ENCODE data around the gene ZMIZ2.
"Not testable (repeated sequence)": the region's sequence is repeated elsewhere in the genome, so short reads cannot be mapped to it uniquely, and the experiment has no call there.

Gene ZMIZ2

GRCh38 chr7:44729949-44730590, 18.6 kb upstream of the ZMIZ2 start:
- no peak for DNase-seq

- not testable (repeated sequence) for DNase-seq
Observed at GRCh38 chr7:44732971-44733370, 15.7 kb upstream of the ZMIZ2 start.

- DNase-seq, result peak; percentile 90
Observed at GRCh38 chr7:44733708-44734481, 14.8 kb upstream of the ZMIZ2 start.

DNA sequence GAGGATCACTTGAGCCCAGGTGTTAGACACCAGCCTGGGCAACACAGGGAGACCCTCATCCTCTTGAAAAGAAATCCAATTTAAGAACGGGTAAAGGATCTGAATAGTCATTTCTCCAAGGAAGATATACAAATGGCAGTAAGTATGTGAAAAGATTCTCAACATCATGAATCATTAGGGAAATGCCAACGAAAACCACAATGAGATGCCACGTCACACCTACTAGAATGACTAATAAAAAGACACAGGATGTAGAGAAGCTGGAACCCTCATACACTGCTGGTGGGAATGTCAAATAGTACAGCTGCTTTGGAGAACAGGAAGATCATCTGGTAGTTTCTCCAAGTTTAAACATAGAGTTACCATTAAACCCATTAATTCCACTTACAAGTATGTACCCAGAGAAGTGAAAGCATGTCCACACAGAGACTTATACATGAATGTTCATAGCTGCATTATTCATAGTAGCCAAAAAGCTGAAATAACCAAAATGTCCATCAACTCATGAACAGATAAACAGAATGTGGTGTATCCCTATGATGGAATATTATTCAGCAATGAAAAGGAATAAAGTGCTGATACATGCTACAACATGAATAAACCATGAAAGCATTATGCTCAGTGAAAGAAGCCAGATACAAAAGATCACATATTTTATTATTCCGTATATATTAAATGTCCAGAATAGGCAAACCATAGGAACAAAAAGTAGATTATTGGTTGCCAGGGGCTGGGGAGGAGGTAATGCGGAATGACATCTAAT, 13.1 kb upstream of the ZMIZ2 start:
- DNase-seq, result peak; percentile 99

DNA sequence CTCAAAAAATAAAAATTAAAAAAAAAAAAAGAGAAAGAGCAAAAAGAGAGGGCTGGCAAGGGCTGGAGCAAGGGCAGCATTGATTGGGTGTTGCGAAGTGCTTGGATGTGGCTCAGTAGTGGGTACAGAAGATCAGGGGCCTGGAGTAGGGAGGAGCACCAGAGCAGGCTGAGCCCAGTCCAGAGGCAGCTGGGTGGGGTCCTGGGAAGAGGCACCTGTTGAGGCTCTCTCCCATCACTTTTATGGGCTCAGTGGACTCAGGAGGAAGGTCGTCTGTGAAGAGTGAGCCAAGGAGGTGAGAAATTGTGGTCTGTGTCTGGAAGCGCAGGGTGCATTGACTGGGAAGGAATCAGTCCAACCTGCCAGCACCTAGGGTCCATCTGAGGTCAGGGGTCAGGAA, 11.8 kb upstream of the ZMIZ2 start:
- DNase-seq, result no peak

- DNase-seq, result peak; percentile 58
Observed at GRCh38 chr7:44738051-44738723, 10.5 kb upstream of the ZMIZ2 start.

GRCh38 chr7:44738876-44739665, 9.6 kb upstream of the ZMIZ2 start:
- DNase-seq, result no peak

DNA sequence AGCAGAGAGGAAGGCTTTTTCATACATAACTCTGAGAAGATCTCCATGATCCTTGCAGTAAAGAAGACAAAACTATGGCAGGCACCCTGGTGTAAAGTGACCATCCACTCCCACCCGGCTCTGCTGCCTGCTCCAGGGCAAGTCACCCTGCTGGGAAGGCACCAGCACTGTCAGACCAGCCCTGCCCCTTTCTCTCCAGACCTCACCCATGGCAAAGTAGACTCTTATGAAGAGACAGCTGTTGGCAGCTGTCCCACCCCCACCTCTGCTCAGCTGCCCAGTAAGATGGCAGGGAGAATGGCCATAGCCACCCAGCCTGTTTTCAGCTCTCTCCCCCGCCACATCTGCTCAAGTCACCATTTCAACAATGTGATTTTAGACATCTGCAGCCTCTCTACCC, 8.6 kb upstream of the ZMIZ2 start:
- DNase-seq, result no peak

DNA sequence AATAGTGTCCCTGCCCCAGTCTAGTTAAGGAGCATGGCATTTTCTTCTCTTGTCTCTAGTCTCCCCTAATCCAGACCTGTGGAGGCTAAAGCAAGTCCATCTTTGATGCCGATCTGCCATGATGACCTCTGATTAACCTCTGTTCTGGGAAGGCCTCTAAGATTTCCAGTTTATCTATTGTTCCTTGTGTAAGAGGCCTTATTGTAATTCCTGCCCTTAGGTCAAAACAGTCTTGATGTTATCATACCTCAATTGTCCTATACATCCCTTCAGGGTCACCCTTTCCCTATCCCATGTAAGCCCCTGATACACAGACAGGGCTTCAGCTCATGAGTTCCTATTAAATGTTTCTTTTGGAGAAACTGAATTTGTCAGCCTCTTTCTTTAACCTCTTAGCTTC, 4.9 kb upstream of the ZMIZ2 start:
- no peak for DNase-seq

DNA sequence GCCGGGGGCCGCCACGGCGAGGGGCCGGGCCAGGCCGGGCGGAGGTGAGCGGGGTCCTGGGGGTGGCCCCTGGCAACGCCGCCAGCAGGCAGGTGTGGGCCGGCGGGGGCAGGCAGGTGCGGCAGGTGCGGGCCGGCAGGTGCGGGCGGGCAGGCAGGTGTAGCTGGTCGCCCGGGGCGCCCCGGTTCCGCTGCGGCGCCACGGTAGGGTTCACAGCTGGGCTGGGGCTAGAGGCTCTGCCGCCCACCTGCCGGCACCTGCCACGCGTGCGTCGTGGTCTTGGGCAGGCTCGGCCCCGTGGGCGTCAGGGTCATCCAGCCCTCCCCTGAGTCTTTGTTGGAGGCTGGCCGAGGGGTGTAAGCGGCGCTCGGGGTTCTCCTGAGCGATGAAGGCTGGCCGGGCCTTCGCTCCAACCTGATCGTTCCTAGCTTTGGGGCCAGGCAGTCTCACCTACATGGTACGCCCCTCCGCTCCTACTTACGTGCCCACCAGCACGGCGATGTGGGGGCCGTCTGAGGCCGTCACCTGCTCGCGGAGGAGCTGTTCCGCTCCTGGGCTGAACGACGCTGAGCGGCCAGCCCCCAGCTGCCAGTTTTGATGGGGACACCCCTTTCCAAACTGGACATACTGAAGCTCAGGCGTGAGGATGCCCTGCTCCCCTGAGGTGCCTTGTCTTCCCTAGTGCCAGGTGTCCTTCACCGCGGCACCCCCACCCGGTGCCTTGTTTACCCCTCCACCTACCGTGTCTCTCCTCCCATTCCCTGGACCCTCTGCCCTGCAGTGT, 493 bp downstream of the ZMIZ2 start:
- no peak for DNase-seq

DNA sequence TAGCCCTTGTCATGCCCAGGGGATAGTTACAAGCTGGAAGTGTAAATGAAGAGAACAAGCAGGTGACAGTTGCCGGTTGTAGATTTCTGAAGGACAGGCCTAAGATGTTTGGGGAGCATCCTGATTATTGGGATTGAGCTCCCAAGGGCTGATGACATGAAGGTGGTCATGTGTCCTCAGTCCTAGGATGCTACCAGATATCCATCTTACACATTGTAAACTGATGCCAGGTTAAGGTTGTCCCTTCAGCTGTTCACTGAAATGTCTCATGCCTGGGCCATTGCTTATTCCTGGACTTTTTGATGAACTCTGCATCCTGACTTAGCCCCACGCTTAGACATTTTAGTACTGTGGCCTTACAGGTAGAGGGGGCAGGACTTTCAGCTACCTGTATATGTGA, 1.3 kb downstream of the ZMIZ2 start:
- no peak for DNase-seq

GRCh38 chr7:44750424-44750823, 1.8 kb downstream of the ZMIZ2 start:
- no peak for DNase-seq

DNA sequence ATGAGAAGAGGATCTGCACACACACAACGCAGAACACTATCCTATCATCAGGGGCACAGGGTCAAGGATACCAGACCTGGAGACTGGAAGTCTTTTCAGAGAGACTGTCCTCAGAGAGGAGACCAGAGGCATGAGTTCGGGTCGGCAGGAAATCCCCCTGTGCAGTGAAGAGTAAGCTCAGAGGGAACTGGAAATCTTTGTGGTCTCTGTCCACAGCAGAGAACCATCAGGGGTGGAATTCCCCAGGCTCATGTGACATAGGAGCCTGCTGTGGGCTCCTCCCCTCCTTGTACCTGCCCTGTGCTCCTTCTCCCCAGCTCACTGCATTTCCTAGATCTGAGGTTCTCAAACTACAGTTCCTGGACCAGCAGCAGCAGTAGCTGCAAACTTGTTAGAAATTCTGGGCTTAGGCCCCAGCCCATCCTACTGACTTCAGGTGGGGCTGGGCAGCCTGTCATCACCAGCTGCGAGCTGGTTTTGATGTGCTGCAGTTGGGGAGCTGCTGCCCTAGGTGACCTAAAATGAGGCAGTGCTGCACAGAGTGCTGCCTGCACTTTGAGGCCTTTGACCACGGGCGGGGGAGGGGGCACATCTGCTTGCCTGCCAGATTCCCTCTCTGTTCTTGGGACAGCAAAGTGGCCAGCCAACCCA, 2.4 kb downstream of the ZMIZ2 start:
- no peak for DNase-seq

DNA sequence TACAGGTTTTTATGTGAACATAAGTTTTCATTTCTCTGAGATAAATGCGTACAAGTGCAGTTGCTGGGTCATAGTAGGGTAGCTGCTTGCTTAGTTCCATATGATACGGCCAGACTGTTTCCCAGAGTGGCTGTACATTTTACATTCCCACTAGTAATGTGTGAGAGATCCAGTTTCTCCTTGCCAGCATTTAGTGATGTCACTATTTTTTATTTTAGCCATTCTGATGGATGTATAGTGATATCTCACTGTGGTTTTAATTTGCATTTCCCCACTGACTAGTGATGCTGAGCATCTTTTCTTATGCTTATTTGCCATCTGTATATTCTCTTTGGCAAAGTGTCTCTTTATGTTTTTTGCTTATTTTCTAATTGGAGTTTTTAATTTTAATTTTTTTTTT, 4.2 kb downstream of the ZMIZ2 start:
- DNase-seq, result no peak

- no peak for DNase-seq
Observed at GRCh38 chr7:44754802-44755697, 6.4 kb downstream of the ZMIZ2 start.

DNA sequence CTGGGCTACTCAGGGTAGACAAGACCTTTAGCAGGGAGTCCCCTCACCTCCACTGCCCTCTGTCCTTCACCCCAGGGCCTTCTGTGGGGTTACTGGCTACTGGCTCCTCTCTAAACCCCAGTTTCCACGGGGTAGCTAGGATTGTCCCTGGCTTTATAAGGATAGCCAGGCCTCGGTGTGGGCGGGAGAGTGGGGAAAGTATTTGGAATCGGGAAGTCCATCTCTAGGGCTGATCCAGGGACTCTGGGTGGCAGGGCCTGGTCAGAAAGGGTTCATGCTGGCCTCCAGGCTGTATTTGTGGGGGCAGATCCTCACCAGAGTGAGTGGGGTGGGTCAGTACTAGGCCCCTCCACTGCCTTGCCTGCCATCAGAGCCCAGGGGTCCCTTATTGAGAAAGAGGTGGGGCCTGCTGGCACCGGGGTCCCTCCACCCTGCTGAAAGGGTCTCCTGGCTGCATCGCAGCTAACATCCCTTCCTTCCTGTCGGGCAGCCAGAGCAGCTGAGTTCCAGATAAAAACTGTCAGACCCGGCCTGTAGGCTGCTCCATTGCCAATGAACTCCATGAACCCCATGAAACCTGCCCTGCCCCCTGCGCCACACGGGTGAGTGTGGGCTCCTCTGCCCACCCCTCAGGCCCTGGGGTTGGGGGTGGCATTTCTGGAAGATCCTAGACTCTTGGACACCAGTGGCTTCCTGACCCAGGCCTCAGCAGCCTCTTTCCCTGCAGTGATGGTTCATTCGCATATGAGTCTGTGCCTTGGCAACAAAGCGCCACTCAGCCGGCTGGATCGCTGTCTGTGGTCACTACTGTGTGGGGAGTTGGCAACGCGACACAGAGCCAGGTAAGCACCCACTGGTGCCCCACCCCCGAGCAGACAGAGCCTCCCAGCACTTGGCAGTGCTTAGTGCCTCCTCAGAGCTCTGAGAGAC, 7.3 kb downstream of the ZMIZ2 start:
- no peak for DNase-seq

DNA sequence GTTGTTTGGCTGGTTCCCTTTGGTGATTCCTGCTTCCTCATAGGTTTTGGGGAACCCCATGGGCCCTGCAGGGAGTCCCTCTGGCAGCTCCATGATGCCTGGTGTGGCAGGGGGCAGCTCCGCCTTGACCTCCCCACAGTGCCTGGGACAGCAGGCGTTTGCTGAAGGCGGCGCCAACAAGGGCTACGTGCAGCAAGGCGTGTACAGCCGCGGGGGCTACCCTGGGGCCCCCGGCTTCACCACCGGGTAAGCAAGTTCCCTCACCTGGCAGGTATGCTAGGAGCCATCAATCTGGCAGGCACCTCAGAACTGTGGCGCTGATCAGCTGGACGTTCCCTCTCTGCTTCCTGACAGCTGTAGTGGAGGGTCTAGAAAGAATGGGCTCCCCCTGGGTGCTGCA, 8.3 kb downstream of the ZMIZ2 start:
- DNase-seq, result no peak

GRCh38 chr7:44757311-44757710, 8.7 kb downstream of the ZMIZ2 start:
- no peak for DNase-seq

- DNase-seq, result no peak
Observed at GRCh38 chr7:44757739-44758138, 9.1 kb downstream of the ZMIZ2 start.

All from fibroblast of skin of back (primary cell).